ENCODE results near the gene CDK6.

CDK6 gene

GRCh38 chr7:92784935-92785334 is 51.4 kb downstream of the CDK6 start:
- intact Hi-C loops (cut with micrococcal nuclease) = no loop called here
- Mint-ChIP-seq H3K27me3 (no peaks in the 10 kb centered on the region), H3K4me3 (no peak overlapping the region), H3K4me1 (ENCODE audit: low read depth) (peaks cover 8% of the 10 kb centered on the region), H3K36me3 (ENCODE audit: low read depth) (peaks cover 9% of the 10 kb centered on the region), H3K27ac (no peak overlapping the region), H3K9me3 (peaks cover 18% of the 10 kb centered on the region)

DNA sequence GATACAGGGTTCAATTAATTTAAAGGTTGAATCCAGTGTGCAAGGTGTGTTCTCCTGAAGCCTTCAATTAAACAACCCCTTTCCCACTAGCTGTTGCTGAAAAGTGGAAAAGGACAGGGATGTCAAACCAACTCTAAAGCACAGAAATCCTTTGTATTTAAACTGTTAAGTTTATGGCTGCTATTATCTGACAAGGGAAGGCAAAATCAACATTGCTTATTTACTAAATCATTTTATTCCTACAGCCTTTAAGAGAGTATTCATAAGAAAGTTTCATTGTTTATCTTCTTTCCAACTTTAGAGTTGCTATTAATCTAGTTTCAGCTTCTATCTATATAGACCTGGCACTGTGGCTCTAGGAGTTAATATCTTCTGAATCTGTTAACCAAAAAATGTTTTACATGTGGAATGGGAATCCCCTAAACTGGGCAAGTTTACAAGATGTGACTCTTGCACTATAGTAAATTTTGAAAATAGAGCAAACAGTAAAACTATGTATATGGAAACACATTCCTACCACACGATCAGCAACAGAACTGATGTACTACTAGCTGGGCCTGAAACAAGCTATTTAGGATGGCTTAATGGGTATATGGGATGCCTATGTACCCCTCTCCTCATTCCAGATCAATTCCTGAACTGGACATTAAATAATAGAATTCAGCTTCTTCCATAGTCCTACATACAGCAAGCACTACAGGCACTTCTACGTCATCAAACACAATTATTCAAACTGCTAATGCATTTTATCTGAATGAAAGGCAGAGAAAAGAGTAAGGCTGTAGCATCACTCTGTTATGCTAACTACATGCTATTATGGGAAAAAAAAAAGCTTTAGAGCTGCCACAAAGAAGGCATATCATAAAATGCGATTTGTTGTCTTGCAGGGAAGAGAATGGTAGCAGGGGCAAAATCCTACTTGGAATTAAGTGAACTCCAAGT is 52.8 kb downstream of the CDK6 start:
- Mint-ChIP-seq H3K4me3 (no peak overlapping the region), H3K27ac (no peak overlapping the region), H3K4me1 (ENCODE audit: low read depth) (peaks cover 14% of the 10 kb centered on the region)

DNA sequence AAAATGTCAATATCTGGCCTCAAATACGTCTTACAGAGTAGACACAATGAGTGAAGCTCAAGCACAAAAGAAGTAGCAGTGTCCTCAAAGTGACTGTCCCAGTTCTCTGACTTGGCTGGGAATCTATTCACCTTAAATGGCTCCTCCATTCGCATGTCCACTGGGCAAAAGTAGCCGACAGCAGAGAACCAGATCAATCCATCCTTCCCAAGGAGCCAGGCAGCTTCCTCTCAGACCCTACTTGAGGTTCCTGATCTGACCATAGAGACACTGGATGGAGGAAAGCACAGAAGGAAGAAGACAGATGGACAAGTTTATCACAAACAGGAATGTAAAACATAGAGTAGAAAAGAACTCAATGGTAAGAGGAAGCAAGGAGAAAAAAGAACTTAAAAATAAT is 53.5 kb downstream of the CDK6 start:
- no peaks in the 10 kb centered on the region for H3K36me3 Mint-ChIP-seq (ENCODE audit: low read depth)
- intact Hi-C loops (cut with micrococcal nuclease) = no loop called here
- no peaks in the 10 kb centered on the region for H3K27me3 Mint-ChIP-seq
- no peaks in the 10 kb centered on the region for H3K9me3 Mint-ChIP-seq
- H3K4me1 Mint-ChIP-seq (ENCODE audit: low read depth) = peaks cover 14% of the 10 kb centered on the region
- no peak overlapping the region for H3K4me3 Mint-ChIP-seq
- H3K27ac Mint-ChIP-seq = no peak overlapping the region

More for the DNA sequence above, 52.8 kb downstream of the CDK6 start:
- Mint-ChIP-seq H3K9me3 (peaks cover 5% of the 10 kb centered on the region), H3K27me3 (no peaks in the 10 kb centered on the region), H3K36me3 (ENCODE audit: low read depth) (peaks cover 3% of the 10 kb centered on the region)
- intact Hi-C loops (cut with micrococcal nuclease) = no loop called here

- H3K9me3 Mint-ChIP-seq = no peaks in the 10 kb centered on the region
- H3K36me3 Mint-ChIP-seq (ENCODE audit: low read depth) = no peaks in the 10 kb centered on the region
- intact Hi-C loops (cut with micrococcal nuclease) = no loop called here
- no peak overlapping the region for H3K27ac Mint-ChIP-seq
- H3K4me3 Mint-ChIP-seq = no peak overlapping the region
- no peaks in the 10 kb centered on the region for H3K27me3 Mint-ChIP-seq
- peaks cover 15% of the 10 kb centered on the region for H3K4me1 Mint-ChIP-seq (ENCODE audit: low read depth)
Observed at GRCh38 chr7:92782236-92782635, 54.1 kb downstream of the CDK6 start.

DNA sequence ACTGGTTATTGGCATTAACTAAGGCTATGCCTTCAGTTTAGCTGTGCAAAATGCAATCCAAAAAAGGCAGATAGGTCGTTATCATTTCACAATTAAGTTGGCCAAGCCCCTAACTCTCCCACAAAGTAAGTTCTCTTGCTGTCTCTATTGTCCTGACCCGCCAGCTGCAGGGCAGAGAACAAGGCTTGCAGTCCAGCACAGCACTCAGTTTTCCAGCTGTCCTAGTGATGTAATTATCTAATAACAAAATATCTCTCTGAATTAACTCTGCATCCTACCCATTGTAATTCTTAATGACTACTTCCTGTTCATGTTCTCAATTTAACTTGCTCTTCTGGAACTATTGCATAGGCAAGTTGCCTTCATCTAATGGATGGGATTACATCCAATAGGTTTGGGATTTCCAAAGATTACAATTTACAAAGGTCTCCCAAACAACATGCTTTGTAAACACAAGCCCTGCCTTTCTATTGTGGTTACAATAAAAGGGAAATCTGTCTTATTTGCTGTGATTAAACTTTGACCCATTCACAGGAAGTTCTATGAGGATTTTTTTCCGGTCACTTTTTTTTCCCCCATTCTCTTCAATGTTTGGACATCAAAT is 55.2 kb downstream of the CDK6 start:
- peaks cover 24% of the 10 kb centered on the region for H3K4me1 Mint-ChIP-seq (ENCODE audit: low read depth)
- no peaks in the 10 kb centered on the region for H3K36me3 Mint-ChIP-seq (ENCODE audit: low read depth)
- no peak overlapping the region for H3K4me3 Mint-ChIP-seq
- no peaks in the 10 kb centered on the region for H3K27me3 Mint-ChIP-seq
- intact Hi-C loops (cut with micrococcal nuclease) = no loop called here
- no peaks in the 10 kb centered on the region for H3K9me3 Mint-ChIP-seq
- H3K27ac Mint-ChIP-seq = no peak overlapping the region

GRCh38 chr7:92778972-92779371 is 57.4 kb downstream of the CDK6 start:
- peaks cover 24% of the 10 kb centered on the region for H3K4me1 Mint-ChIP-seq (ENCODE audit: low read depth)

DNA sequence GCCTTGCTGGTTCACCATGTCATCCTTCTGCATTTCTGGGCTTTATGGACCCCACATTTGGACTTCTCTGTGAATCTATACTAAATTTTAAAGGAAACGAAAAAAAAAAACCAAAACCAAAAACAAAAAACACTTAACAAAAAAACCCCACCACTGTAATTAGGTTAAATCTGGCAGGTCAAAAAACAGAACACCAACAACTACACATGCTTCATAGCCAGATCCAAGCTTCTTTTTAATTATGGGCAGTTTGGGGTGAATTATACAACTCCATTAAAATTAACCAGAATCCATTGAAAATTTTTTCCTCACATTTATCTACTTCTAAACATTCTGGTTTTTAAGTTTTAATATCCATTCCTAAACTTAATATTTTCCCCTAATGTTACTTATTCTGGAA is 58.4 kb downstream of the CDK6 start:
- Mint-ChIP-seq H3K27ac (no peak overlapping the region), H3K4me3 (no peak overlapping the region), H3K9me3 (no peaks in the 10 kb centered on the region), H3K27me3 (no peaks in the 10 kb centered on the region), H3K36me3 (ENCODE audit: low read depth) (peaks cover 5% of the 10 kb centered on the region), H3K4me1 (ENCODE audit: low read depth) (peaks cover 24% of the 10 kb centered on the region)
- intact Hi-C loops (cut with micrococcal nuclease) = no loop called here

More at GRCh38 chr7:92778972-92779371, 57.4 kb downstream of the CDK6 start:
- intact Hi-C loops (cut with micrococcal nuclease) = no loop called here
- Mint-ChIP-seq H3K36me3 (ENCODE audit: low read depth) (no peaks in the 10 kb centered on the region), H3K27ac (no peak overlapping the region), H3K27me3 (no peaks in the 10 kb centered on the region), H3K4me3 (no peak overlapping the region), H3K9me3 (no peaks in the 10 kb centered on the region)

DNA sequence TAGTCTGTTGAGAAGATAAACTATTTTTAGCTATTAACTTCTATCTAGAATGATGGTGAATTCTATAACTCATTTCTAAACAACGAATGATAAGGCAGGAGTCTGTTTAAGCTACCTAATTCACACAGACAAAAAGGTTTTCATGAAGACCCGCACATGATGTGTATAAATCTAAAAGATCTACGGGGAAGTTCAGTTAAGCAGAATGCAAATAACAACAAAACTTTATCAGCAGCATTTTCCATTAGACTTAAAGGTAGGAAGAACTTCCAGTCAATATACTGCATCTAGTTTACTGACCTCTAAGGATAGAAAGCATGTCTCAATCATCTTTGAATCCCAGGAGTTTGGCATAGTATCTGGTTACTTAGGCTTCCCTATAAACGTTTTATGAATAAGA is 62.6 kb downstream of the CDK6 start:
- no peaks in the 10 kb centered on the region for H3K9me3 Mint-ChIP-seq
- H3K4me3 Mint-ChIP-seq = no peak overlapping the region
- H3K4me1 Mint-ChIP-seq (ENCODE audit: low read depth) = peaks cover 12% of the 10 kb centered on the region
- peaks cover 5% of the 10 kb centered on the region for H3K36me3 Mint-ChIP-seq (ENCODE audit: low read depth)
- no peak overlapping the region for H3K27ac Mint-ChIP-seq
- intact Hi-C loops (cut with micrococcal nuclease) = no loop called here
- no peaks in the 10 kb centered on the region for H3K27me3 Mint-ChIP-seq

DNA sequence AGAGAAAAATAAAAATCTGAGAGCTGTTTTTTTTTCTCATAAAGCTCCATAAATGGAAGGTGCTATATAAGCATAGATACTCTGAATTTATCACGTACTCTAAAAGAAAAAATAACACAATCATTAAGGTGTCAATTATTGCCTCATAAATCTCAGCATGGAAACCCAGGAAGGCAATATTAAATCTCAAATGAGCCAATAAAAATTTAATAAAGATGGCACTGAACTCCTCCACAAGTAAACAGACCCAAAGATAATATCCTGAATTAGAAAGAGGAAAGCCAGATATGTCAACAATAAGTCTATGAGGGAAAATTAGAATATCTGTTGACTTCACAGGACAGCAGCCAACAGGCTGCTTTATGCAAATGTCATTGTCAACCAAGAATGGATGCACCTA is 66.5 kb downstream of the CDK6 start:
- H3K27ac Mint-ChIP-seq = no peak overlapping the region
- intact Hi-C loops (cut with micrococcal nuclease) = no loop called here
- peaks cover 28% of the 10 kb centered on the region for H3K4me1 Mint-ChIP-seq (ENCODE audit: low read depth)

GRCh38 chr7:92769394-92769699 is 67.0 kb downstream of the CDK6 start:
- H3K4me3 Mint-ChIP-seq = no peak overlapping the region
- H3K4me1 Mint-ChIP-seq (ENCODE audit: low read depth) = peaks cover 28% of the 10 kb centered on the region
- no peak overlapping the region for H3K27ac Mint-ChIP-seq
- intact Hi-C loops (cut with micrococcal nuclease) = no loop called here
- H3K27me3 Mint-ChIP-seq = no peaks in the 10 kb centered on the region
- peaks cover 9% of the 10 kb centered on the region for H3K36me3 Mint-ChIP-seq (ENCODE audit: low read depth)
- H3K9me3 Mint-ChIP-seq = no peaks in the 10 kb centered on the region

More for the DNA sequence above, 66.5 kb downstream of the CDK6 start:
- Mint-ChIP-seq H3K27me3 (no peaks in the 10 kb centered on the region), H3K4me3 (no peak overlapping the region), H3K9me3 (no peaks in the 10 kb centered on the region), H3K36me3 (ENCODE audit: low read depth) (peaks cover 9% of the 10 kb centered on the region)

GRCh38 chr7:92768501-92769393 is 67.6 kb downstream of the CDK6 start:
- intact Hi-C loops (cut with micrococcal nuclease) = no loop called here
- H3K4me3 Mint-ChIP-seq = no peak overlapping the region
- peaks cover 9% of the 10 kb centered on the region for H3K36me3 Mint-ChIP-seq (ENCODE audit: low read depth)
- no peaks in the 10 kb centered on the region for H3K9me3 Mint-ChIP-seq
- peaks cover 28% of the 10 kb centered on the region for H3K4me1 Mint-ChIP-seq (ENCODE audit: low read depth)
- H3K27me3 Mint-ChIP-seq = no peaks in the 10 kb centered on the region
- no peak overlapping the region for H3K27ac Mint-ChIP-seq

- Mint-ChIP-seq H3K36me3 (ENCODE audit: low read depth) (peaks cover 4% of the 10 kb centered on the region), H3K4me3 (no peak overlapping the region), H3K27me3 (no peaks in the 10 kb centered on the region), H3K27ac (no peak overlapping the region), H3K9me3 (no peaks in the 10 kb centered on the region), H3K4me1 (ENCODE audit: low read depth) (peaks cover 28% of the 10 kb centered on the region)
- intact Hi-C loops (cut with micrococcal nuclease) = no loop called here
Observed at GRCh38 chr7:92767437-92767836, 68.9 kb downstream of the CDK6 start.

DNA sequence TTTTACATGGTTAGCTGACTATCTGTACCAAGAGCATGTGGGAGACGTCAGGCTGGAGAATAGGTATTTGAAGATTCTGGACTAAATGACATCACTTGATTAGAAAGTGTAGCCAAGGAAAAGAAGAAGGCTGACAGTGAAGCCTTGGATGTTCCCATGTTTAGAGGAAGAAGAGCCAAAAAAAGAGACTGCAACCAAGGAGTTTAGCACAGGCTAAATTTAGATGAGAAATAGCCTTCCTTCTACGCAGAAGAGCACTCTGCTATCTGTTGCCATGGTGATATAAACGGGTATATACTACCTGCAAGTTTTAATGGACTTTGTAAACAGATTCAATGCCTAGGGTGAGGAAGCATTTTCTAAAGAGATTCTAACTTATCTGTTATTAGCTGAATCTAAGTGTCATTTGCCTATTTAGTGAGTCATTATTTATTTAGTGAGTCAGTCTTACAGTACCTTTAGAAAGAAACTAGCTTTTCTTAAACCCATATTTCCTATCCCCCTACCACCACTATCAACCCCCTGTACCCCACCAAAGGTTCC is 69.8 kb downstream of the CDK6 start:
- peaks cover 28% of the 10 kb centered on the region for H3K4me1 Mint-ChIP-seq (ENCODE audit: low read depth)
- no peak overlapping the region for H3K4me3 Mint-ChIP-seq
- intact Hi-C loops (cut with micrococcal nuclease) = no loop called here
- no peaks in the 10 kb centered on the region for H3K9me3 Mint-ChIP-seq
- H3K27ac Mint-ChIP-seq = no peak overlapping the region
- peaks cover 4% of the 10 kb centered on the region for H3K36me3 Mint-ChIP-seq (ENCODE audit: low read depth)
- H3K27me3 Mint-ChIP-seq = no peaks in the 10 kb centered on the region

DNA sequence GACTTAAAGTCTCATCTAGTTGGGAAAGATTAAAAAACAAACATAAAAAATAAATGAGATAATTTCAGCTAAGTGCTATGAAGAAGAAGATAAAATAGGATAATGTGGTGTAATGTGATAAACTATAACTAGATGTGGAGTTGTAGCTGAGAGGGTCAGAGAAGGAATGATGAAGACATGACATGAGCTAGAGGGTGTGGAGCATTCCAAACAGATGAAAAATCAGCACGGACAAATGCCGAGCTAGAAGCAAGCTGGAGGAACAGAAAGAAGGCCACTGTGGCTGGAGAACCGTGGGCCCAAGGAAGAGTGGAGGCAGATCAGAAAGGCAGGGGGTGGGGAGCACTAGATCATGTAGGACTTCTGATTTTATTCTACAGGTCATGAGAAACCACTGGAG is 70.6 kb downstream of the CDK6 start:
- Mint-ChIP-seq H3K36me3 (ENCODE audit: low read depth) (peaks cover 4% of the 10 kb centered on the region), H3K27me3 (no peaks in the 10 kb centered on the region), H3K9me3 (no peaks in the 10 kb centered on the region), H3K4me3 (no peak overlapping the region), H3K4me1 (ENCODE audit: low read depth) (peaks cover 28% of the 10 kb centered on the region), H3K27ac (no peak overlapping the region)
- intact Hi-C loops (cut with micrococcal nuclease) = no loop called here

Data from dendritic cell treated with granulocyte-macrophage colony-stimulating factor and Interleukin-4, amounts not matched to agents 40 ng/mL and 50 ng/mL, for 4 days (primary cell).